HG02571 (cell line): ENCODE data around the gene ABR.
"Not testable (repeated sequence)": the region's sequence is repeated elsewhere in the genome, so short reads cannot be mapped to it uniquely, and the experiment has no call there.

Experiments
- ATAC-seq: cut with Tn5 transposase; IDR thresholded peaks from one replicate; pipeline ENCODE4 v1.9.1; 2021; ENCODE audit warnings: mild to moderate bottlenecking, moderate library complexity; ENCODE audit not compliant: unreplicated experiment

ABR gene

GRCh38 chr17:1050246-1050995 lies 129.4 kb downstream of the ABR start:
- no peak for ATAC-seq

- no peak for ATAC-seq
Measured at GRCh38 chr17:1049446-1050225, 130.1 kb downstream of the ABR start.

- ATAC-seq: not testable (repeated sequence)
Measured at GRCh38 chr17:1048516-1049115, 131.2 kb downstream of the ABR start.

- no peak for ATAC-seq
Measured at GRCh38 chr17:1047879-1048470, 131.8 kb downstream of the ABR start.

- ATAC-seq: no peak
Measured at GRCh38 chr17:1047177-1047878, 132.5 kb downstream of the ABR start.

- no peak for ATAC-seq
Measured at GRCh38 chr17:1045456-1045855, 134.3 kb downstream of the ABR start.

GRCh38 chr17:1044387-1045009 lies 135.3 kb downstream of the ABR start:
- ATAC-seq: not testable (repeated sequence)

GRCh38 chr17:1043601-1044251 lies 136.1 kb downstream of the ABR start:
- no peak for ATAC-seq

GRCh38 chr17:1042486-1042885 lies 137.3 kb downstream of the ABR start:
- ATAC-seq: no peak

GRCh38 chr17:1041746-1042145 lies 138.0 kb downstream of the ABR start:
- ATAC-seq: no peak

- ATAC-seq: no peak
Measured at GRCh38 chr17:1040216-1040600, 139.6 kb downstream of the ABR start.

GRCh38 chr17:1039511-1040215 lies 140.1 kb downstream of the ABR start:
- no peak for ATAC-seq

- no peak for ATAC-seq
Measured at GRCh38 chr17:1039123-1039507, 140.7 kb downstream of the ABR start.

- no peak for ATAC-seq
Measured at GRCh38 chr17:1038459-1039122, 141.2 kb downstream of the ABR start.

GRCh38 chr17:1037238-1037879 lies 142.4 kb downstream of the ABR start:
- no peak for ATAC-seq

GRCh38 chr17:1036845-1037237 lies 142.9 kb downstream of the ABR start:
- no peak for ATAC-seq

GRCh38 chr17:1036171-1036844 lies 143.5 kb downstream of the ABR start:
- no peak for ATAC-seq
